Gastrocnemius medialis (tissue), 4 donors: ENCODE measurements around the gene ZNF341.

Source experiments
- CTCF ChIP-seq, 5 experiments: fragments of 450-650 bp in 3 of 5; fragments of 200-600 bp in 2 of 5; sonication (generic) in 2 of 5; IDR thresholded peaks in 4 of 5; conservative IDR thresholded peaks in 1 of 5; 1 replicate in 4 of 5; 2 replicates in 1 of 5; pipeline ENCODE4 v1.5.1; 2016 to 2019; ENCODE audit warnings: antibody characterized with exemption in 5 of 5, mild to moderate bottlenecking in 3 of 5, moderate library complexity in 3 of 5
- POLR2A ChIP-seq, 2 donors: fragments of 450-650 bp; IDR thresholded peaks; one replicate each; pipeline ENCODE4 v1.6.1; 2017; ENCODE audit warnings: antibody characterized with exemption in 2 of 2, mild to moderate bottlenecking in 2 of 2, moderate library complexity in 2 of 2

GRCh38 chr20:33694639-33695012, 37.2 kb upstream of the ZNF341 start:
- no peak for TF ChIP-seq CTCF (IDR thresholded peaks at IDR 0.05 in 4 of 5, conservative IDR thresholded peaks at IDR 0.05 in 1 of 5)
- TF ChIP-seq POLR2A (IDR thresholded peaks at IDR 0.05), result no peak
